Measurements from ENCODE around the gene OSM.
A peak's percentile ranks its signal among the peaks of the same experiment; 100 is the strongest.

The OSM gene

DNA sequence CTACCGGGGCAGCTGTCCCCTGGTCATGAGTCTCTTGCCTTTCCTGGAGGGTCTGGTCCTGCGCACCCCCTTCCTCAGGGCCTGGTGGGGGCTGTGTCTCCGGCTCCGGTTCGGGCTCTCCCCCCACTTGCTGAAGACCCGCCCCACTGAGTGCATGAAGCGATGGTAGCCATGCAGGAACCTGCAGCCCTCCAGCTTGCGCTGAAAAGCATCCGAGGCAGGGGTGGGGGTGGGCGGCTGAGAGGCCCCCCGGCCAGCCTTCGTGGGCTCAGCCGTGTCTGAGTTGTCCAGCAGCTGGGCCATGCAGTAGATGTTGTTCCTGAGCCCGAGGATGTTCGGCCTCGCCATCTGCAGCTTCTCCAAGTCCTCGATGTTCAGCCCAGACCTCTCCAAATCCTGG is 2.8 kb downstream of the OSM start:
- DNase-seq (ENCODE audit: low read depth) = no peak

DNA sequence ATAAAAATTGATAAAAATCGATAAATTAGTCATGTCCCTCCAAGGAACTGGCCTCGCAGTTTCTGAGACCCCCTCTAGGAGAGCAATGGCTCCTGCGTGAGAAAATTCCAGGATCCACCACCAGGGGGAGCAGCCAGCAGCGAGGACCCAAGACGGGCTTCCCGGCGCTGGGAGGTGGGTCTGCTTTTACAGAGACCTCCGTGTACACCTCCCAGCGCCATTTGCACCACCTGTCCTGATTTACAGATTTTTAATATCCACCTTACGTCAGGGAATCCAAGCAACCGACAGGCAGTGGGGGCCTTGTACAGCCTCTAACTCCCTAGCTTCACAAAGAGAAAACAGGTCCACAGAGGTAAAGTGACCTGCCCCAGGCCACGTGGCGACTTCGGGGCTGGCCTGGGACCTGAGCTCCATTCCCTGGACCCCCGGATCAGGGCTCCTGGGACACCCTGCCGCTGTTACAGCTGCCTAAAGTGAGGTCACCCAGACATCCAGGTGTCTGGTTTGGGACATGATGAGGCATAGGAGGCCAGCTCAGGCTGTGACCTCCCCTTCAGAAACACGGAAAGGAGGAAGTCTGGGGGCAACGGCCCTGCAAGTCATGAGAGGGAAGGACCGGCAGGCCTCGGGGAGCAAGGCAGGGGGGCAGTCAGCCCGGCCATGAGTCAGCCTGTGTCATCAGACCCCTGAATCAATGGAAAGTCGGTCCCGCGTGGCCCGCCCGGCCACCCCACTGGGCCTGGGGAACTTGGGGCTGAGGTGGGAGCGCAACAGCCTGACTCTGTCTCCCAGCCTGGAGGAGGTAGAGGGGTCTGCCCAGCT is 3.5 kb downstream of the OSM start:
- peak; percentile 85 for DNase-seq (ENCODE audit: low read depth)

DNA sequence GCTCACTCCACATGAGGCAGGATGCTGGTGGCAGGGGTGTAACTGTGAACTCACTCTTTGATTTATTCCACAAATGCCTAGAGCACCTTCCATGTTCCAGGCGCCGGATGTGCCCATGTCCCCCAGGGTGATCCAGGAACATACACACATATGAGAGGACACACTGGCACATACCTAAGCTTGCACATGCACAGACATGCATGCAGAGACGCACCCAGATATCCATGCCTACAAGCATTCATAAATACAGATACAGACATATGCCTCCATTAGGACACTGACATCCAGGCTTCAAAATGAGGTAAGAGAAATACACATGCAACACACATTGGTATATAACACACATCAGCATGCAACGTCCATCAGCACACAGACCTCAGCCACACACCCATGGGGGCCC is 4.5 kb downstream of the OSM start:
- DNase-seq (ENCODE audit: low read depth) = no peak

DNA sequence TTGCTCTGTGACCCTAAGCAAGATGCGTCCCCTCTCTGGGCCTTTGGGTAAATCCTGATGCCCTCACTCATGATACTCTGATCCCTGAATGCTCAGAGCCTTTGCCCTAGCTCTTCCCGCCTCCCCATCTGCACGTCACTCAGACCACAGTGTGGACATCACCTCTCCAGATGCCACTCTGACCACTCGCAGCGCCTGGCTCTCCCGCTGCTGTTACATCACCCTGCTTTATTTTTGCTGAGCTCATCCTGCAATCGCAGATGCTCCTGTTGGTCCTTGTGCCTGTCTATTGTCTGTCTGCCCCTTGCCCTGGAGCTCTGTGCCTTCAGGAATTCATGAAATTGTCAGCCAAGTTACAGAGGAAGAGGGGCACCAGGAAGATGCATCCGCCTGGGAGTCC is 5.5 kb downstream of the OSM start:
- DNase-seq (ENCODE audit: low read depth) = no peak

DNA sequence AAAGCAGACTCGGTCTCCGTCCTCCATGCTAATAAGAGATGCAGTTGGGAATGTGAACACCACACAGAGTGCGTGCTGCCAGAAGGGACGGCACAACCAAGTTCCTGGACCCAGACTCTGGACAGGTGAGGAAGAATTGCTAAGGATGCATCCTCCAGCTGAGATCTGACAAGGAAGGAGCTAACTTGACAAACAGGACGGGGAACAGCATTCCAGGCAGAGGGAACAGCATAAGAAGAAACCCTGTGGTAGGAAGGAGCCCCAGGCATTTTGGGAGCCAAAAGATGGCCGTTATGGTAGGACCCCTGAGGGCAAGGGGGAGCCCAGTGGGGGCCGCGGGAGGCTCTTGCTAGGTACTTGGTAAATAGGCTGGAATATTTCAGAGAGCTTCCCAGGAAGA is 6.0 kb downstream of the OSM start:
- no peak for DNase-seq (ENCODE audit: low read depth)

DNA sequence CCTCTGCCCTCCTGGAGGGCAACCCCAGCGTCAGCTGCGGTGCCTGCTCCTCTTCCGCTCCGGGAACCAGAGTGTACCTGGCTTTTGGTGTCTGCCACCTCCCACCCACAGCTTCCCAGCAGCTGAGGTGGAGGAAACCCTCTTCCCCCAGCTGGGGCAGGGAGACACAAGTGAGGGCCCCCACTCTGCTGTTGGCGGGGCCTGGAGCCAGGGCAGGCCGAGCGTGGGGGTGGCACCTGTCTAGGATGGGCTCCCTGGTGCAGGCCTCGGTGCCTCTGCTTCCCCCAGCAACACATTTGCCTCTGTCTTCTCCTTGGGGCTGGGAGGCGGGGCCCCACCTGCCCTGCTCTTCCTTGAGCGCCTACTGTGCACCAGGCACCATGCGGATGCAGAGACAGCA is 6.4 kb downstream of the OSM start:
- DNase-seq (ENCODE audit: low read depth) = no peak

DNA sequence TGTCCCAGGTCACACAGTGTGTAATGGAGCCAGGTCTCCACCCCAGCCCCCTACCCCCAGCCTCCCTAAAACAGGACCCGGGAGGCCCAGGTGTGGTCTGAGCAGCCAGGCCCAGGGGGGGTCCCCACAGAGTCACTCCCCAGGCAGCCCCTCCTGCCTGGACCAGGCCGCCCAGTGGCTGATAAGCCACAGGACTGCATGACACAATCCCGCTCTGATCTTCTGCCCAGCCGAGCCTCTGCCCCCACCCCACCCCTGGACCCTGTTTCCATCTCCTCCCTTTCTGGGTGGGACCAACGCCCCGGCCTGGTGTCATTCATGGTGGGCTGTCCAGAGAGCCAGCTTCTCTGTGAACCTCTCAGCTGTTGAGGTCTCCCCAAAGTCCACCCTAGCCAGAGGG is 12.3 kb downstream of the OSM start:
- DNase-seq (ENCODE audit: low read depth) = no peak

DNA sequence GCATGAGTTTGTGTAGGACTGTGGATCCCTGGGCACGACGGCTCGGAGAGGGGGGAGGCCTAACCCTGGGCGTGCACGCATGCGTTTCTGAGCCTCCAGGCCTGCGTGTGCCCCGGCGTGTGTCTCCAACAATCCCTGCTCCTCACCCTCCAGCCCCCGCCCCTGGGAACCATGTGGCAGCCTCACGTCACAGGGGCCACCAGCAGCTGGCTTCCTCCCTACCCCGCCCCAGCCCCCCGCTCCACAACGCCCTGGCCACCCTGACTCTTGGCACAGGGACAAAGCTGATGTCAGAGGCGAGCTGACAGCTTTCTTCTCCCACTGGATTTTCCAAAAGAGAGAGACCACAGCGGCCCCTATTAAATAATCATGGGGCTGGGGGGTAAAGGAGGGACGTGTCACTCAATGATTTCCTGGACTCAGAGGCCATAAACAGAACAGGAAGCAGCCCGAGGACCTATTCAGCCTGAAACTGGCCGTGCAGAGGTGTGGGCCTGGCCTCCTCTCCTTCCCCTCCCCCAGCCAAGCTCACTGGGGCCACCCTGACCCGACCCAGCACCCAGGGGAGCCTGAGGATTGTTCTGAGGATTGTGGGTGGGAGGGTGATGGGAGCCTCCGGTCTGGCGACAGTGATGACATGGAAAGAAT is 13.3 kb downstream of the OSM start:
- DNase-seq (ENCODE audit: low read depth) = no peak

DNA sequence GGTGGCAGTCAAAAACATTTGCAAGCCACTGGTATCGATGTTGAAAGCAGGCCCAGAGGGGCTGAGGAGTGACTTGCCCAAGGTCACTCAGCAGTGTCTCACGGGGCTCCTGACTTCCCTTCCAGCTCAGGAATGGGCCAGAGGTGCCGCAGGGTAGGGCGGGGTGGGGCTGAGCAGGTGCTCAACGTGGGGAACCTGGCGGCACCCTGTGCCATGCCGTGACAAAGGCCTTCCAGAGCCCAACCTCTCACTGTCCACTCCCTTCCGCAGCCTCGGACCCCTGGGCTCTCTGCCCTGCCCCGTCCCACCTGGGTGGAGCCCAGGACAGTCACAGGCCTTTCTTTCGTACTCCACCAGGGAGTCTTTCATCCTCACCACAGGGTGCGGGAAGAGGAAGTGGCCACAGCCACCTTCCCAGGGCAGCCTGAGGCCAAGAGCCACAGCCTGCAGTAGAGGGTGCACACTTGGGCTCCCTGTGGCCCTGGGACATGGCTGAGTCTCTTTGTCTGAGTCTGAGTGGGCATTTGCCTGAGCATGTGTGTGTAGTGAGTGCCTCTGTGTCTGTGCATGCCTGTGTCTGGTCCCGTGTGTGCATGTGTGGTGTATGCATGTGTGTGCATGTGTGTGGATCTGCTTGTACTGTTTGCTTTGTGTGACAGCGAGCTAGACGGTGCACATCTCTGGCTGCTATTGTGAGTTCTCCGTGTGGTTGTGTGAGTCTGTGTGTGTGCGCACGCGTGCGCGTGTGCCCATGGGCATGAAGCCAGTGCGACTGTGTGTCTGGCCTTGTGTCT is 14.0 kb downstream of the OSM start:
- DNase-seq (ENCODE audit: low read depth) = no peak

DNA sequence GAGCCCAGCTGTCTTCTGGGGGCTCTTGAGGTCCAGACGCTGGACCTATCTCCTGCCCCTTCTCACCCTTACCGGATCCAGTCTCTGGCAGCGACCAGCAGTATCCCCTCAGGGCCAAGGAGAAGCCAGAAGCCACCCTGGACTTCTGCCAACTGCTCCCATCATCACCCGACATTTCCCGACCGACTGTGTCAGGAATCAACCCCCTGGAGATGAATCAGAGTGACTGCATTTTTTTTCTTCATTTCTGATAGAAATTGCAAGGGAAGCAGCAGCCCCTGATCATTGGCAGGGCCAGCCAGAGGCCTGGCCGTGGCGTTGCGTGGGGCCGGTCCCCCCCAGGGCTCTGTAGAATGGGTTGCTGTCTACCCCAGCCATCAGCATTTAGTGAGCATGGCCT is 14.9 kb downstream of the OSM start:
- no peak for DNase-seq (ENCODE audit: low read depth)

DNA sequence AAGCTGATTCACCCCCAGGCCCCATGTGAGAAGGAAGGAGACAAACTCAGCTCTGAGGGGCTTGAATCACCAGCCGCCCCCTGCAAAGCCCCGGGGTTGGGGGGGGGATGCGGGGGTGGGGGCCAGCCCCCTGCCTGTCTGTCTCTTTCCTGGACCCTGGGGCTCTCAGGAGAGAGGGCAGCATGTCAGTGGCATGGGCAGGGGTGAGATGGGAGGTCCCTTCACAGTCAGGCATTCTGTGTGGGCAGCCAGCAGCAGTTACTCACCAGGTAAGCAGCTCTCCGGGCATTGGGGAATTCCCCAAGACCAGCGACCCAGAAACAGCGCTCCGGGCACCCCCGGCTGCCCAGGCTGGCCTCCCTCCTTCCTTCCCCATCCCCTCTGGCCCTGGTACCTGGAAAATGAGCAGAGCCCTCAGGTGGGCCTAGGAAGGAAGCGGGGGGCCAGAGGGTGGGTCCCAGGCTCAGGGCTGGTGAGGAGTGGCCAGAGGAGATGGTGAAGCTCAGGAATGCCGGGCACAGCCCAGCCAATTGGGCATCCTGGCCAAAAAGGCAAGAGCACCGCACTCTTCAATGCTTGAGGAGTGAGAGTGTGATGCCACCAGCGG is 15.9 kb downstream of the OSM start:
- DNase-seq (ENCODE audit: low read depth) = no peak

DNA sequence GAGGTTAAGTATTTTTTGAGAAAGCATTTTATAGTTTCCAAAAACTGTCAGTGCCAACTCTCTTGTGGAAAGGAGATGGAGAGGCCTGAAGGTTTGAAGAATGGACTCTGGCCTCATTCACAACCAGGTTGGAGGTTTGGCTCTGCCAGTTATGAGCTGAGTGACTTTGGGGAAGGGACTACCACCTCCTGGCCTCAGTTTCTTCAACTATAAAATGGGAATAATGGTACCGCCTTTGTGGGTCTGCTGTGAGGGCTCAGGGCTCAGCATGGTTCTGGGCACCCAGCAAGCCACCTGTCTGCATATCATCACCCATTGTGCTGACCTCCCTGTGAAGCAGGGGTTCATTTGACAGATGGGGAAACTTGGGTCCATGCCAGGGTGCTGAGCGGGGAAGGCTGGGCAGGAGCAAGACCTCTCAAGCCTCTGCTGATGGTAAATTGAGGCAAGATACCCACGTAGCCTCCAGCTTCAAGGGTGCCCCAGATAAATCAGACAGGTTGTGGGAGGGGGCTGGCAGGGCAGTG is 16.5 kb downstream of the OSM start:
- no peak for DNase-seq (ENCODE audit: low read depth)

DNA sequence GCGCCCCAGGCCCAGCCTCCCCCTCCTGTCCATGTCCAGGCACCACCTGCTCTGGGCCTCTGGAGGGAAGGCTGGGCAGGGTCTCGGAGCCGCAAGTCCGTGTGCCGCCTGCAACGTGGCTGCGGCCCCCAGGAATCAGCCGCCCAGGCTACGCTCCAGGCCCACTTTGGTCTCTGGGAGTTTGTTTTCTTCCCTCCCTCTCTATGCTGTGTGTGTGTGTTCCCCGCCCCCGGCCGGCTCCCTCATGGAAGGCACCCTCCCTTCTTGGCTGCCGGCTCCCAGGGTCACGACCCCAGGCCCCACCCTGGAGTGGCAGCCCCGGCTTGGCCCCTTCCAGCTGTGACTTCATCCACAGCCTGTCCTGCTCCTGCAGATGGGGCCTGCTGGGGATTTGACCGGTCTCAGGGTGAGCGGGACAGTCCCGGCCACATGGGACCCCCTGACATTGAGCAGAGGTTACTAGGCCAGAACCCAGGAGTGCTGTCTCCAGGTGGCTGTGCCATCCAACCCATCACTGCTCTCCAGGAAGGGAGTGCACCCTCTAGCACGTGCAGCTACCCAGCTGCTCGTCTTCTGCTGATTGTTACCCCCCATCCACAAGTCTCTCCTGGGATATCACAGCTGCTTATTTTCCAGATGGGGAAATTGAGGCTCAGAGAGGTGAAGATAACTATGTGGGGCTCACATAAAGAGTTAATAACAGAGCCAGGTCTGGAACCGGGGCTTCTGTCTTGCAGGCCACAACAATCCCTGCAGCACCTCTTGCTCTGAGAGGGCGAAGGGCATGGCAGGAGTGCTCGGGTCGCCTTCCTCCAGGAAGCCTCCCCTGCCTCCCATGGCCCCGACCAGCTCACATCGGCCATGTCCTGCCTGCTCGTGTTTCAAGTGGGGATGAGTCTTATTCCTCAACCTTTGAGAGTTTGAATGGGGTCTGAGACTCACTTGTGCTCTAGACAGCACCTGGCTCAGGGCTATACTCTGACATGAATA is 17.3 kb downstream of the OSM start:
- DNase-seq (ENCODE audit: low read depth) = no peak

DNA sequence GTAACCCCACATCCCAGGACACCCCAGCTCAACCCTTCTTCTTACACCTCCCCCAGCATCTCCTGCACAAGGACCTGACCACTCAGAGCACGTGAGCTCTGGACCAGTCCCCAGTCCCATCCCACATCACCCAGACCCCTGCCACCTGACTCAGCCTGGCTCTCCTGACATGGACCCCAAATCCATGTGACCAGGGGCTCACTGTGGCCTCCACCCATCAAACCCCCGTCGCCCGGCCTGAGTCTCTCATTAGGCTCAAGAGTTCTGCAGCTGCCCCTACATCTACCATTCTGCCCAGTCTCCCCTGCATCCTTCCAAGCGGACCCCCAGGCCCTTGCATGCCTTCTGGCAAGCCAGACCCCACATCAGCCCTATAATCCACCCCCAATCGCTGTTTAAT is 18.2 kb downstream of the OSM start:
- DNase-seq (ENCODE audit: low read depth) = no peak

DNA sequence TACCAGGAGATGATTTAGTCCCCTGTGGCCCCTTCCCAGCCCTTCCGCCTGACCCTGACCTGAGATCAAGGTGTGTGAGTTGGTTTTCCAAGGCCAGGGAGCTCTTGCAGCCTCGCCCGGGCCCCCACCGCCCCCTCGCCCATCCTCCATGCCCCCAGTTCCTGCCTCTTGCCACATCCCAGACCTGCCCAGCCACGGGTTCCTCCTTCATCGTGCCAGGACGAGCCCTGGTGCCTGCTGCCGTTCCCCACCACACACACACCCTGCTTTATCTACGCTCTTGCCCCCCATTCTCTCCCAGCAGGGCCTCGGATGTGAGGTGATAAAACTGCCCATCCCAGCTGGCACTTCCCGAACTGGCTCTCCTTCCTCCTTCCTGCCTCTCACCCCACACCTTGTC is 18.7 kb downstream of the OSM start:
- no peak for DNase-seq (ENCODE audit: low read depth)

DNA sequence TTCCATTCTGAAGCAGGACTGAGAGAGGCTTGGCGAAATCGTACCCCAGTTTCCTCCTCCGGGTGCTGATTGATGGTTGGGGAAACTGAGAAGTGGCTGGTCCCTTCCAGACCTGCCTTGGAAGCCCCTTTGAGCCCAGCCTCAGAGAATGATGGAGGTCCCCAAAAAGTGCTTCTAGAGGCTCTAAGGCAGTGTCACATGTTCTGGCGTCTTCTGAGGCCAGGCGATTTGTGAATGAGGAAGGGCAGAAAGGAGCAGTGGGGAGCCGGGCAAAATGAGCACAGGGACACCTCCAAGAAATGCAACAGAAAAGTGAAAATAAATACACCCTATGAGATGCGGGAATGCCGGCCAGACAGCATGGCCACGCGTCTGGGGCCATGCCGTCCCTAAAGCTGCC is 19.1 kb downstream of the OSM start:
- DNase-seq (ENCODE audit: low read depth) = no peak

DNA sequence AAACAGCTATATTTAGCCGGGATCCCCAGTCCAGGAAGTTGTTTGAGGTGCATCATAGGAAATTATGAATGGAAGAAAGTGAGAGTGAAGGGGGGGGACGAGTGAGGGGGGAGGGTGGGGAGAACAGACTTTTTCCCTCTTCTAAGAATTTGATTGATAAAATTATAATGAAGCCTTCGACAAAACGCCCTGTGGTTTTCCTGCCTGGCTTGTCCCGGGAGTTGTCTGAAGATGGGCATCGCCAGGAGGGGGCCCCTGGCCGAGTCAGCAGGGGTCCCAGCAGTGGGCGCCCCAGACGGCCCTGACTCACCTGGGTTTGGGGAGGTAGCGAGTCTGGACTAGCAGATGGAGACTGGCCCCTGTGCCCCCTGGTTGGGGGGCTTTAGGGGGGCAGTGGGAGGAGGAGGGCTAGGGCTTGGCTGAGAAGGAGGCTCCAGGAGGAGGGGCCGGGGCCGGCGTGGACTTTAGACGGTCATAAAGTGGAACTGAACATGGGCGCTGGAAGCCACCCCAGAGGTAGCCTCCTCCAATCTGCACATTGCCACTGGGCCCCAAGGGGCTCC is 19.8 kb downstream of the OSM start:
- DNase-seq (ENCODE audit: low read depth) = no peak

DNA sequence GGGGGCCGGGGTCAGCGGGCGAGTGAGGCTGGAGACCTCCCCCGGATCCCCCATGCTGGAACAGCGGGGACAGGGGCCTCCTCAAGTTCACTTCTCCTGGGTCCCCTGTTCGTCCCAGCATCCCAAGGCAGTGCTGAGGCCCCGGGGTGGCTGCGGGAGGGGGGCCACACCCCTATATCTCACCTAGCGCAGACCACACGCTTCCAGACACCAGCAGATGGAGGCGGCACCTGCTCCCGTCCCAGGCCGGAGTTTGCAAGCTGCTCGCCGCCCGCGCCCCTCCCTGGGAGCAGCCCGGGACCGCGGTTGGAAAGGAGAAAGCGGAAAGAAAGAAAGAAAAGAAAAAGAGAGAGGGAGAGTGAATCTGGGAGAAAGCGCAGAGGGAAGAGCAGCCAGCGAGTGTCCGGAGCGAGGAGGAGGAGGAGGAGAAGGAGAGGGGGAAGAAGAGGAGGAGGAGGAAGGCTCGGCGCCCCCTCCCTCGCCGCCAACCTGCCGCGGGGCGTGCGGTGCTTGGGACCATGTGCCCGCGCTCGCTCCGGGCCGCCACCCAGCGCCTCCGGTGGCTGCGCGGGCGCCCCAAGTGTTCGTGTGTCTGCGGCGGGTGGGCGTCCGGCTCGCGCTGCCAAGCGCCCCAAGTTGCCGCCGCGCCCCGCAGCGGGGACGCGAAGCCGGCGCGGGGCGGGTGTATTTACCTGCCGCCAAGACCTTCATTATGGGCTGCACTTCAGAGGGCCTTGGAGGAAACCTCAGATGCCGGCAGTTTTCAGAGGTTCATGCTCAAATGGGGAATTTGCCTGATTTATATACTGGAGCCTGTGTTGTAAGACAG is 20.5 kb downstream of the OSM start, which contains the start of gene LIF:
Gene LIF, minus strand, starts transcription at position 775 of the 829 bp plus-strand sequence. Its CDS starts 64 bp downstream, at position 711.
- no peak for DNase-seq (ENCODE audit: low read depth)

DNA sequence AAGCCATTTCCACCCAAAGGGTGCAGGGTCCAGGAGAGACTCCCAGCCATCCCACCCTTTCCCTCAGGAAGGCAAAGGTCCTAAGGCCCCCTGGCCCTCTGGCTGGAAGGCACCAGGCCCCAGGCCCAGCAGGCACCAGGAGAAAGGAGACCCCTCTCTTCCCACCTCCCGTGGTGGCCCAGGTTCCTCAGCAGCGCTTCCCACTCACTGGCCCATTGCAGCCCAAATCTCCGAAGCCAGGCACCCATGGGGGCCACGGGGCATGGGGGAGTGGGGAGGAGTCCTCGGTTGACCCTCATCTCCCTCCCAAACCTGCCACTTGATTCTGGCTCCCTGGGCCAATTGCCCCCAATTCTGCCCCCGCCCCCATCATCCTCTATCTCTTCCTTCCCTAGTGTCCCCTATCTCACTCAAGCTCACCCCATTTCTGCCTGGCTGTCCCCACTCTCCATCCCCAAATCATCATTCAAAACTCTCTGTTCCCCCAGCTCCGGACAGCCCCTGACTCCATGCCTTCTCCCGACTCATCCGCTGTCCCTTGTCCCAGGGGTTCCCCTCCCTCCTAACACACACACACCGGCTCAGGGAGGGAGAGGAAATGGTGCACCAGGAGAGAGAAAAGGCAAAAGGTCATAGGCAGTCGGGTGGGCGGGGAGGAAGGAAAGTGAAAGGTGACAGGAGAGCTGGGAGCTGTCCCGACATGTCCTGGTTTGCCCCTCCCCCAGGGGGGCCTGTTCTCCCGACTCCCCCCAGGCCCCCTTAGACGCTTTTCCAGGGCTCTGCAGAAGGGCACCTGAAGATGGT is 21.3 kb downstream of the OSM start:
- DNase-seq (ENCODE audit: low read depth) = no peak
